GM23248 (cell line): ENCODE data around the gene ZBTB17.

Experiments
- EZH2 ChIP-seq: fragments of 200-600 bp; sonication (generic); IDR thresholded peaks from 2 replicates; pipeline ENCODE4 v1.6.1; 2018; ENCODE audit warnings: antibody characterized with exemption, mild to moderate bottlenecking; ENCODE audit not compliant: insufficient read depth, poor library complexity, severe bottlenecking
- EZH2phosphoT487 ChIP-seq: fragments of 200-600 bp; sonication (generic); IDR thresholded peaks from 2 replicates; pipeline ENCODE4 v1.6.1; 2018; ENCODE audit warnings: antibody characterized with exemption, moderate library complexity, mild to moderate bottlenecking, low read depth; ENCODE audit not compliant: insufficient read depth

GRCh38 chr1:15985611-15986297 is 9.9 kb upstream of the ZBTB17 start:
- TF ChIP-seq EZH2phosphoT487 (no peak), EZH2 (no peak)
